Transverse colon (tissue), 4 donors: Measurements from ENCODE around the gene RPL10L. TPM values are rescaled to one million over a fixed set of nuclear protein-coding genes. Genes with fewer than 3 reads are reported as not detected.

Experiments used
- DNase-seq: peaks from one replicate; pipeline ENCODE4 v3.0.0-alpha.2; 2019
- H3K27ac ChIP-seq, 4 donors: fragments of 200-600 bp; sonication (generic); 2 replicates each; pipeline ENCODE4 v1.5.1; 2016 to 2018; ENCODE audit warnings: inconsistent platforms in 4 of 4
- H3K27me3 ChIP-seq: fragments of 200-600 bp; sonication (generic); 2 replicates; pipeline ENCODE4 v1.5.1; 2017; ENCODE audit warnings: inconsistent platforms
- H3K36me3 ChIP-seq, 4 donors: fragments of 200-600 bp; sonication (generic); 2 replicates each; pipeline ENCODE4 v1.5.1; 2017 to 2019; ENCODE audit warnings: inconsistent platforms in 4 of 4
- H3K4me1 ChIP-seq, 4 donors: fragments of 200-600 bp; sonication (generic); 2 replicates each; pipeline ENCODE4 v1.5.1; 2017 to 2020; ENCODE audit warnings: inconsistent platforms in 4 of 4
- H3K4me3 ChIP-seq, 4 donors: fragments of 200-600 bp; sonication (generic); 1 replicate in 1 of 4; 2 replicates in 3 of 4; pipeline versions ENCODE4 v1.5.1 to v1.6.1; 2017 to 2019; ENCODE audit warnings: inconsistent platforms in 4 of 4
- H3K9me3 ChIP-seq, 2 donors: fragments of 200-600 bp; sonication (generic); 2 replicates each; pipeline ENCODE4 v1.5.1; 2017 to 2019; ENCODE audit warnings: inconsistent platforms in 2 of 2
- EP300 ChIP-seq: sonication (generic); formaldehyde crosslinking; IDR thresholded peaks from one replicate; pipeline ENCODE4 v1.6.1; 2017; ENCODE audit warnings: antibody characterized with exemption, low read depth
- POLR2A ChIP-seq: fragments of 450-650 bp; IDR thresholded peaks from one replicate; pipeline ENCODE4 v1.6.1; 2016; ENCODE audit warnings: antibody characterized with exemption, mild to moderate bottlenecking, moderate library complexity
- POLR2AphosphoS5 ChIP-seq, 3 donors: sonication (generic); formaldehyde crosslinking; IDR thresholded peaks; one replicate each; pipeline ENCODE4 v1.6.1; 2016; ENCODE audit warnings: antibody characterized with exemption in 3 of 3
- WGBS, 2 donors: methylation state at CpG; one replicate each; pipeline ENCODE4 v1.1.5; 2018; ENCODE audit warnings: low coverage in 1 of 2; 5-methylcytosine and 5-hydroxymethylcytosine counted together
- in situ Hi-C, 4 donors: fragments of 200-750 bp; cut with MboI; loops; one replicate each; pipeline versions ENCODE4 v1.15.0 to v1.15.1; 2017; ENCODE audit warnings: low sequenced_read_pairs in 3 of 4, low pct_ligation_motif_present in 1 of 4, low pct_unique_long_range_greater_than_20kb in 1 of 4
- intact Hi-C: fragments of 100-400 bp; cut with DNase I; formaldehyde crosslinking; loops from one replicate; pipeline ENCODE4 v1.15.1; 2023; ENCODE audit warnings: low total_unique reads
- total RNA-seq, 4 donors: library from RNA; depleted of rRNA; stranded (reverse); fragments of >200 nt; gene quantifications; one replicate each; pipeline ENCODE4 v1.1.0, GENCODE V29; 2016
- TF ChIP-seq, protein P1 (sequence below), 5 experiments: fragments of 200-600 bp in 3 of 5; fragments of 450-650 bp in 2 of 5; sonication (generic) in 3 of 5; IDR thresholded peaks; 1 replicate in 2 of 5; 2 replicates in 3 of 5; pipeline ENCODE4 v1.5.1; 2016 to 2017; ENCODE audit warnings: antibody characterized with exemption in 5 of 5, inconsistent platforms in 3 of 5, mild to moderate bottlenecking in 2 of 5, moderate library complexity in 1 of 5

Gene RPL10L
- total RNA-seq: 10 to 100 TPM in 3 of 4 donors, 1 to 10 TPM in 1; 8.6 to 65.5 (median 15.5) TPM

DNA sequence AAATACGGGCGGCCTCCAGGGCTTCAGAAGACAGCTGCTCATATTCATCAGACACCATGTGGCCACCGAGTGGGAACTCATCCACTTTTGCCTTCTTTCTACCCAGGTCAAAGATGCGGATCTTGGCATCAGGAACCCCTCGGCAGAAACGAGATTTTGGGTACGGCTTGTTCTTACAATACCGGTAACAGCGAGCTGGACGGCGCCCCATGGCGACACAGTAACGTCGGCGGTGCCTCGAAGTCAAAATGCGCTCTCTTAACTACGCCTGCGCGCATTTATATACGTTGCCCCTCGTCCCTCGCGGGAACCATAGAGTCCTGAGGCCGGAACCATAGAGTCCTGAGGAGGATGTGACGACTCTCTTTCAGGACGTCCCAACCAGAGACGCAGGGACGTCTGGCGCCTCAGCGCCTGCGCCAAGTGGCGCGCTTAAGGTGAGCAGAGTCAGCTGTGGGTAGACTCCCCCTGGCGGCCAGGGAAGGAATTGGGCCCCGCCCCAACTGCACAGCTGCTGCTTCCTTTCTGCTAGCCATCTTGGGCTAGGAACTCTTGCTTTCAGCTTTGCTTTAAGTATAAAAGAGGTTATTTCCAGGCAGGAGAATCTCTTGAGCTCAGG is at the start of gene RPL10L:
Gene RPL10L, minus strand, starts transcription at position 256 of the 619 bp plus-strand sequence. Its CDS starts 45 bp downstream, at position 211.
- no peaks in the 10 kb centered on the region for H3K27me3 ChIP-seq
- H3K4me1 ChIP-seq: no peaks in the 10 kb centered on the region
- peaks cover 0 to 2% of the 10 kb centered on the region in 2 donors for H3K9me3 ChIP-seq
- no peak for DNase-seq
- H3K27ac ChIP-seq: no peak within 1 kb of the TSS
- 93 to 96% methylated on average over 8 to 36 of the region's 36 CpGs for WGBS, 2 donors
- intact Hi-C loops: no loop called here
- no peak within 1 kb of the TSS for H3K4me3 ChIP-seq
- in situ Hi-C loops: no loop called here
- TF ChIP-seq, protein P1, sequence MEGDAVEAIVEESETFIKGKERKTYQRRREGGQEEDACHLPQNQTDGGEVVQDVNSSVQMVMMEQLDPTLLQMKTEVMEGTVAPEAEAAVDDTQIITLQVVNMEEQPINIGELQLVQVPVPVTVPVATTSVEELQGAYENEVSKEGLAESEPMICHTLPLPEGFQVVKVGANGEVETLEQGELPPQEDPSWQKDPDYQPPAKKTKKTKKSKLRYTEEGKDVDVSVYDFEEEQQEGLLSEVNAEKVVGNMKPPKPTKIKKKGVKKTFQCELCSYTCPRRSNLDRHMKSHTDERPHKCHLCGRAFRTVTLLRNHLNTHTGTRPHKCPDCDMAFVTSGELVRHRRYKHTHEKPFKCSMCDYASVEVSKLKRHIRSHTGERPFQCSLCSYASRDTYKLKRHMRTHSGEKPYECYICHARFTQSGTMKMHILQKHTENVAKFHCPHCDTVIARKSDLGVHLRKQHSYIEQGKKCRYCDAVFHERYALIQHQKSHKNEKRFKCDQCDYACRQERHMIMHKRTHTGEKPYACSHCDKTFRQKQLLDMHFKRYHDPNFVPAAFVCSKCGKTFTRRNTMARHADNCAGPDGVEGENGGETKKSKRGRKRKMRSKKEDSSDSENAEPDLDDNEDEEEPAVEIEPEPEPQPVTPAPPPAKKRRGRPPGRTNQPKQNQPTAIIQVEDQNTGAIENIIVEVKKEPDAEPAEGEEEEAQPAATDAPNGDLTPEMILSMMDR (IDR thresholded peaks at IDR 0.05): no peak
- no peak for TF ChIP-seq POLR2A
- TF ChIP-seq EP300: no peak
- TF ChIP-seq POLR2AphosphoS5 (IDR thresholded peaks at IDR 0.05): no peak
- H3K36me3 ChIP-seq: no peaks in the 10 kb centered on the region

DNA sequence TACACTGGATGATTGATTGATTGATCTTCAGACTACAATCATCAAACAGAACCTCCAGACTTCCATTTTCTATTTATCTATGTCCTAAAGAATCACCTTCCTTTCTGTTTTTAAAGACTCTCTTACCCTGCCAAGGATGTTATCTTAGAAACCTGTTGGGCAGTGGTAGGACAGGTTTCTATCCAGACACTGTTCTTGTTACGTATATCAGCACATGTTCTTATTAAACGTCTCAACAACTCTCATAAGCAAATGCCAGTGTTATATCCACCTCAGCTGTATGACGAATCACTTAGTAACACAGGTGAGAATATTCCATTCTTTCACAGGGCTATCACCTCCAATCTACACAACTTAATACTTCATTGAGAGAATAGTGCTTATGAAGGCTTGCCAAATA is 40.2 kb upstream of the RPL10L start:
- H3K27me3 ChIP-seq: no peaks in the 10 kb centered on the region
- intact Hi-C loops: no loop called here
- in situ Hi-C loops: no loop called here
- DNase-seq: no peak
- H3K9me3 ChIP-seq: no peaks in the 10 kb centered on the region
- WGBS, 2 donors: 83 to 87% methylated on average over 3 of the region's 3 CpGs
- no peak overlapping the region for H3K27ac ChIP-seq
- H3K36me3 ChIP-seq: no peaks in the 10 kb centered on the region
- H3K4me1 ChIP-seq: no peaks in the 10 kb centered on the region
- H3K4me3 ChIP-seq: no peak overlapping the region
- no peak for TF ChIP-seq POLR2AphosphoS5 (IDR thresholded peaks at IDR 0.05)
- no peak for TF ChIP-seq POLR2A
- TF ChIP-seq EP300: no peak
- TF ChIP-seq, protein P1 (IDR thresholded peaks at IDR 0.05): no peak

DNA sequence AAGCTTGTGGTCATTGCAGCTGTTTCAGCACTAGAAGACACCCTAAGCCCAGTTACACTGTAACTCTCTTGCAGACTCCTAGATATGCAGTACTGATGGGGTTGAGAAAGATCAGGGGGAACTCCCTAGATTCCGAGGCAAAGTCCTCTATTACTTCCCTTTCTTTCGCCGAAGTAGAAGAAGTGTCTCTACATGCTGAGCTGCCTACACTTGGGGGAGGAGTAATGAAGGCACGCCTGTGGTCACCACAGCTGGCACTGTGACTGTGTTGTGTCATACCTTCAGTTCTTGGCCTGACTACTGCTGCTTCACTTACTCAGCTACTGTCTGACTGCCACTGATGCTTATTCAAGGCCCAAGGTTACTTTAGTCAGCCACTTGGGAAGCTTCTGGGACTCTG is 35.1 kb upstream of the RPL10L start:
- H3K4me3 ChIP-seq: no peak overlapping the region
- no peaks in the 10 kb centered on the region for H3K27me3 ChIP-seq
- no peaks in the 10 kb centered on the region for H3K4me1 ChIP-seq
- intact Hi-C loops (no loop called here), in situ Hi-C loops (no loop called here)
- H3K9me3 ChIP-seq: peaks cover 12 to 27% of the 10 kb centered on the region in 2 donors
- WGBS, 2 donors: 88% methylated on average over 4 of the region's 4 CpGs; no CpG with 5 or more reads in 1 of the 2 donors
- TF ChIP-seq POLR2AphosphoS5 (IDR thresholded peaks at IDR 0.05): no peak
- TF ChIP-seq, protein P1 (IDR thresholded peaks at IDR 0.05): no peak
- TF ChIP-seq POLR2A: no peak
- no peak for TF ChIP-seq EP300
- no peaks in the 10 kb centered on the region for H3K36me3 ChIP-seq
- DNase-seq: no peak
- H3K27ac ChIP-seq: no peak overlapping the region

DNA sequence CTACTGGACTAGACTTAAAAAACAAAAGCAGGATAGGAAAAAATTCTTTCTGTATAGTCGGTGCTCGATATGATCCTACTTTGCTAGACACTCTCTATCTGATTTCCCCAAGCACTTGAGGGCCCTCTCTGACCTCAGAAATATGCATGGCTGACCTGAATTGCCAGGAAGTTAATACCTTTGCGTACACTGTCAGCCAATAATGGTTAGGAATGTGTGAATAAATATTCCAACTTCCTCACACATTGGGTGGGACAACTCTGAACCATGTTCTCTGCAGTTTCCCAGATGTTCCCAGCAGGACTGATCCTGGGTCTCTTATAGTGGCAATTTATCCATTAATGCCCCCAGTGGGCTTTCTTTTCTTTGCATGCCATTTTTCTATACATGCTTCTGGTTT is 20.5 kb upstream of the RPL10L start:
- Histone ChIP-seq H3K9me3 (no peaks in the 10 kb centered on the region), H3K4me3 (no peak overlapping the region), H3K36me3 (peaks cover 0 to 4% (median 0%) of the 10 kb centered on the region in 4 donors), H3K27ac (no peak overlapping the region), H3K4me1 (no peaks in the 10 kb centered on the region), H3K27me3 (no peaks in the 10 kb centered on the region)
- intact Hi-C loops (no loop called here), in situ Hi-C loops (no loop called here)
- TF ChIP-seq POLR2AphosphoS5 (IDR thresholded peaks at IDR 0.05) (no peak), EP300 (no peak), POLR2A (no peak)
- TF ChIP-seq, protein P1 (IDR thresholded peaks at IDR 0.05): no peak
- 74 to 82% methylated on average over 3 of the region's 3 CpGs for WGBS, 2 donors
- no peak for DNase-seq
